GM13977 (cell line): ENCODE data around the gene SRL.
A peak's percentile ranks its signal among the peaks of the same experiment; 100 is the strongest.

Experiments
- DNase-seq: peaks from one replicate; pipeline ENCODE4 v3.0.0; 2012; ENCODE audit warnings: low spot score
- CTCF ChIP-seq: IDR thresholded peaks from 2 replicates; pipeline ENCODE4 v1.5.1; 2012; ENCODE audit warnings: mild to moderate bottlenecking, control low read depth; ENCODE audit not compliant: insufficient read depth; ENCODE audit errors: extremely low read depth, missing control alignments
- in situ Hi-C: fragments of 300-500 bp; cut with MboI; formaldehyde crosslinking; loops from one replicate; pipeline ENCODE4 v1.12.0; 2022; ENCODE audit warnings: low sequenced_read_pairs, low pct_unique_long_range_greater_than_20kb, mixed read lengths, inconsistent platforms; ENCODE audit not compliant: unreplicated experiment

The SRL gene

GRCh38 chr16:4190086-4190485 is 51.8 kb downstream of the SRL start:
- no peak for TF ChIP-seq CTCF
- in situ Hi-C loops: no loop called here
- DNase-seq: no peak

- no peak for DNase-seq
- in situ Hi-C loops: no loop called here
- no peak for TF ChIP-seq CTCF
Measured at GRCh38 chr16:4184038-4184702, 57.7 kb downstream of the SRL start.

GRCh38 chr16:4183237-4184037 is 58.4 kb downstream of the SRL start:
- in situ Hi-C loops: no loop called here
- no peak for TF ChIP-seq CTCF
- DNase-seq: peak; percentile 99

GRCh38 chr16:4182581-4183236 is 59.2 kb downstream of the SRL start:
- no peak for DNase-seq
- no peak for TF ChIP-seq CTCF
- in situ Hi-C loops: no loop called here

GRCh38 chr16:4180511-4180910 is 61.4 kb downstream of the SRL start:
- no peak for TF ChIP-seq CTCF
- in situ Hi-C loops: no loop called here
- DNase-seq: no peak

GRCh38 chr16:4179763-4180260 is 62.1 kb downstream of the SRL start:
- no peak for DNase-seq
- in situ Hi-C loops: no loop called here
- TF ChIP-seq CTCF: no peak
